NB4 (cell line): ENCODE data around the gene CGB1.

Experiments used
- POLR2A ChIP-seq: IDR thresholded peaks from 2 replicates; pipeline ENCODE4 v1.6.1; 2011; ENCODE audit warnings: mild to moderate bottlenecking; ENCODE audit not compliant: insufficient read length; ENCODE audit errors: extremely low read depth
- TF ChIP-seq, protein P1 (sequence below): IDR thresholded peaks from one replicate; pipeline ENCODE4 v1.5.1; 2012; ENCODE audit warnings: low read depth, low read length

DNA sequence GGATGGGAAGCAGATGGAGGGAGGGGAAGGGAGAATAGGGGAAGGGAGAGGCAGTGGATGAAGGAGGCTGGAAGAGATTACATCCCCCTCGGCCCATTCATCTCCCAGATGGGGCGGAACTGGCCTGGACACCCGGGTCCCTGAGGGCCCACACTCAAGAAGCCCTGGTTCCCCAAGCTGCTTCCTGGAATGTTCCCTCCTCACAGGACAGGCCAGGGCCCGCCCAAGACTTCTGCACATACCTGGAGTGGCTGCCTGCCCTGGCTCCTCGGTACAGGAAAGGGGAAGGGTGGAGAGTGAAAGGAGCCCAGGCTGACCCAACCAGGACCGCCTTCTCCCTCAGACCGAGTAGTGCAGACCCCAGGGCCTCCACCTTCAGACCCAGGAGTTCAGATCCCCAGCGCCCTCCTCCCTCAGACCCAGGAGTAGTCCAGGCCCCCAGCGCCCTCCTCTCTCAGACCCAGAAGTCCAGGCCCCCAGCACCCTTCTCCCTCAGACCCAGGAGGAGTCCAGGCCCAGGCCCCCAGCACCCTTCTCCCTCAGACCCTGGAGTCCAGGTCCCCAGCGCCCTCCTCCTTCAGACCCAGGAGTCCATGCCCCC, 27.4 kb upstream of the CGB1 start:
- TF ChIP-seq, protein P1, sequence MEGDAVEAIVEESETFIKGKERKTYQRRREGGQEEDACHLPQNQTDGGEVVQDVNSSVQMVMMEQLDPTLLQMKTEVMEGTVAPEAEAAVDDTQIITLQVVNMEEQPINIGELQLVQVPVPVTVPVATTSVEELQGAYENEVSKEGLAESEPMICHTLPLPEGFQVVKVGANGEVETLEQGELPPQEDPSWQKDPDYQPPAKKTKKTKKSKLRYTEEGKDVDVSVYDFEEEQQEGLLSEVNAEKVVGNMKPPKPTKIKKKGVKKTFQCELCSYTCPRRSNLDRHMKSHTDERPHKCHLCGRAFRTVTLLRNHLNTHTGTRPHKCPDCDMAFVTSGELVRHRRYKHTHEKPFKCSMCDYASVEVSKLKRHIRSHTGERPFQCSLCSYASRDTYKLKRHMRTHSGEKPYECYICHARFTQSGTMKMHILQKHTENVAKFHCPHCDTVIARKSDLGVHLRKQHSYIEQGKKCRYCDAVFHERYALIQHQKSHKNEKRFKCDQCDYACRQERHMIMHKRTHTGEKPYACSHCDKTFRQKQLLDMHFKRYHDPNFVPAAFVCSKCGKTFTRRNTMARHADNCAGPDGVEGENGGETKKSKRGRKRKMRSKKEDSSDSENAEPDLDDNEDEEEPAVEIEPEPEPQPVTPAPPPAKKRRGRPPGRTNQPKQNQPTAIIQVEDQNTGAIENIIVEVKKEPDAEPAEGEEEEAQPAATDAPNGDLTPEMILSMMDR: no peak
- no peak for TF ChIP-seq POLR2A
